ENCODE data around the gene PLCG1.

GRCh38 chr20:41172296-41173140 lies 35.2 kb downstream of the PLCG1 start:
- TF ChIP-seq CTCF (conservative IDR thresholded peaks at IDR 0.05; ENCODE audit: low read depth, low read length) (no peak), EZH2phosphoT487 (IDR thresholded peaks at IDR 0.05; ENCODE audit: borderline replicate concordance, low read length) (no peak)

All from PC-3 (cell line).